GM19023 (cell line): Measurements from ENCODE around the gene NMT1.
"Not testable (repeated sequence)": the region's sequence is repeated elsewhere in the genome, so short reads cannot be mapped to it uniquely, and the experiment has no call there.

Experiments used
- ATAC-seq: cut with Tn5 transposase; IDR thresholded peaks from one replicate; pipeline ENCODE4 v1.9.1; 2021; ENCODE audit warnings: mild to moderate bottlenecking, moderate library complexity; ENCODE audit not compliant: unreplicated experiment

Gene NMT1

DNA sequence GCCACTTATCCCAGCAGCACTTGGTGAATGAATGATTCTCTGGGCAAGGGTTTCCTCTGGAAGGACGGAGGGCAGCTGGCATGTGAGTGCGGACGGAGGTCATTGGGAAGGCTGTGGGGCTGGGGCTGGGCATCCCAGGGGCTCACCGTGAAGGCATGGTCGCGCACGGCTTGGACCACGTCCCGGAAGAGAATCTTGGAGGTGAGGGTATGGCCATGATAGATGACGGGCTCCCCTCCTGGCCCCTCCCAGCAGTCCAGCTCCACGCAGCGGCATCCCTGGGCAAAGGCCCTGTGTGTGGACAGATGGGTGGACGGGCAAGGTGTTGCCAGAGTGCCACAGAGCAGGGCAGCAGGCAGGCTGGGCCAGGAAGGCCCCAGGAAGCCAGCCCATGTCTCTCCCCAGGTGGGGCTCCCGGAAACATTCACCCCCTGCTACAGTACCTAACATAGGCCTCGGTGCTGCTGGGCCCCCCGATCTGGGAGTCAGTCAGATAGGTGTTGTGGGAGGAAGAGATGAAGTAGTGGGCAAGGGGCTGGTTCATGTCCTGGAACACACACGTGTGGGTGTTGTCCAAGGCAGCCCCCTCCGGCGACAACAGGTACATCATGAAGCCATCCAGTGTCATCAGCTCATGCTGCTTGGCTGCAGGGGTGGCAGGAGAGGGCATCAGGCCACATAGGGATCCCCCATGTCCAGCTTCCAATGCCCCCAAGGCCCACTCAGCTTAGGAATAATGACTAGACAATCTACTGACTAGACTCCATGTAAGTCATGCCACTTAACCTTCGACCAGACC lies 56.9 kb downstream of the NMT1 start:
- no peak for ATAC-seq

DNA sequence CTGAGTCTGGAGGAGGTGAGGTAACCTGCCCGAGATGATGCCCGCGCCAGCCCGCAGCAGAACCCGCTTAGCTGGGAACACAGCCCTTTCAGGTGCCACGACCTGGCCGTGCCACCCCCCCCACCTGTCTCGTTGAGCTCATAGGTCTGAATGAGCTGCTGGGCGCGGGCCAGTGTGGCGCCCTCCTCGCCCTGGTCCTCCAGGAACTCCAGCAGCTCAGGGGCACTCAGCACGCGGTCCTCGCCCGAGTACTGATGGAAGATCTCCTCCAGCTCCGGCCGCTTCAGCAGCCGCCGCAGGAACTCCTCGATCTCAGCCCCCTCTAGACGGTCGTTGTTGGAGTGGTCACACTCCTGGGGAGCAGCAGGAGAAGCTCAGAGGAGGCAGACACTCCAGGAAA lies 57.6 kb downstream of the NMT1 start:
- no peak for ATAC-seq

DNA sequence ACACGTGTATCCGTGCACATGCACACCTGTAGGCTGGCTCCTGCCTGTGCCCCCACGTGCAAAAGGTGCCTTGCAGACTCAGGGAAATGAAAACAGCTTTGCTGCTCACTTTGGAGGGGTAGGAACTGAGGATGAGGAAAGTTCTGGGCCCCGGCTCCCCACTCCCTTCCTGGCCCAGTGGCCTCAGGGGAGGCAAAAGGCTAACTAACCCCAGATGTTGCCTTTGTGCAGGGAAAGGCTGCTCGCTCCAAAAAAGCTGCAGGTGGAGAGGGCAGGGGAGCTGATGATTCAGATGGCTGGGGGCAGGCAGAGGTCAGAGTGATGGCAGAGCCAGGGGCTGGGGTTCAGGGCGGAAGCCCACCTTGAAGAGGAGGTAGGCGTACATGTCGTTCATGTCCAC lies 58.8 kb downstream of the NMT1 start:
- no peak for ATAC-seq

DNA sequence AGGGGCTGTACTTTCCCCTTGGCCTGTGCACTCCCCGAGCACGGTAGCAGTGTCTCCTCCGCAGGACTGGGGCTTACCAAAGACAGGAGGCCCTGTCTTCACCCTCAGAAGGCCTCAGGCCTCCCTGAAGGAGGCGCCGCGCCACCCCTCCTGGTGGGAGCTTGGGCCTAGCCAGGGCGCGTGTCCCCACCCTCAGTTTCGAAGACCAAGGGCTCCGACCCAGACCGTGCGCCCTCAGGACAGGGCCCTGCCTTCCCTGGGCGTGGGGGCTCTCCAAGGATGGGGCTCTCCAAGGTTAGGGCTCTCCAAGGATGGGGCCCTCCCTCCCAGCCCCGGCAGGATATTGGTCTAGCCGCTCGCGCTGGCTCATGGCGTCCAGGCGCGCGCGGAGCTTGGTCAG lies 59.4 kb downstream of the NMT1 start:
- no peak for ATAC-seq

DNA sequence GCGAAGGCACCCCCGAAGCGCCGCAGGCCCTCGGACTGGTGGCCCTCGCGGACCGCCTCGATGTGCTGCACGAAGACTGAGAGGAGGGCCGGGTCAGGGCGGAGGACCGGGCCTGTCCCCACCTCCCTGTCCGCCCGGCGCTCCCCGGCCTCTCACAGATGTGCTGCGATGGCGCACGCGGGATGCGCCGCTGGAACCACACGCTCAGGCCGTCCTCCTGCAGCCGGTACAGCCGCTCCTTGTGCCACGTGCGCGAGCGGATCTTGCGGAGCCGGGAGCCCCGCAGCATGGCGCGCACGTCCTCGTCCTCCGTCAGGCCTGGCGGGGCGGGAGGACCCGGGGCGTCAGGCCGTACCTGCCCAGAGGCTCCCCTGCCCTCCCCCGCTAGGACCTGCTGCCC lies 59.9 kb downstream of the NMT1 start:
- no peak for ATAC-seq

DNA sequence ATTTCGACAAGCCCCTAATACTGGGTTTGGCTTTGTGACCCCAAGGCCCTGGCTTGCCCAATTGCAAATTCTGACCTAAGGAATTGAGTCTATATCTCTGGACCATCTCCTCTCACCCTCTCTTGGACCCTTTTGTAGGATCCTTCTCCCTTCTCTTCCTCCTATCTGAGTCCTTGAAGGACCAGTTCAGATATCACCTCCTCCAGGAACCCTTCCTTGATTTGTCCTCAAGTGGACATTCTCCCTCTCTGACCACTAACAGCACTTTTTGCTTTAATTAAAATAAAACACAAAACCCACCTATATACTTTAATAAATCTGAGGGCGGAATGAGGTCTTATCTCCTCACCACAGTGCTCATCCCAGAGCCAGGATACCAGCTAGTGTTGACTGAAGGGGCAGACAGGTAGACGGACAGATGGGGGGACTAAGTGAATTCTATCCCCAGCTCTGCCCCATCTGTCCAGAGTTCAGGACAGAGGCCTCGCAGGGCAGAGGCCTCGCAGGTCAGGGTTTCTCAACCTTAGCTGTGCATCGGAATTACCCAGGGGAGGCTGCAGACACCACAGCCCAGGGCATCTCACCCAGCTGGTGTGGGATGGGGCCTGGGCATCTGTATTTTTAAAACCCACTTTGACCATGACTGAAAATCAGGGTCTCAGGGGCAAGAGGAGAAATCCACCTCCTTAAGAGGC lies 62.1 kb downstream of the NMT1 start:
- no peak for ATAC-seq

DNA sequence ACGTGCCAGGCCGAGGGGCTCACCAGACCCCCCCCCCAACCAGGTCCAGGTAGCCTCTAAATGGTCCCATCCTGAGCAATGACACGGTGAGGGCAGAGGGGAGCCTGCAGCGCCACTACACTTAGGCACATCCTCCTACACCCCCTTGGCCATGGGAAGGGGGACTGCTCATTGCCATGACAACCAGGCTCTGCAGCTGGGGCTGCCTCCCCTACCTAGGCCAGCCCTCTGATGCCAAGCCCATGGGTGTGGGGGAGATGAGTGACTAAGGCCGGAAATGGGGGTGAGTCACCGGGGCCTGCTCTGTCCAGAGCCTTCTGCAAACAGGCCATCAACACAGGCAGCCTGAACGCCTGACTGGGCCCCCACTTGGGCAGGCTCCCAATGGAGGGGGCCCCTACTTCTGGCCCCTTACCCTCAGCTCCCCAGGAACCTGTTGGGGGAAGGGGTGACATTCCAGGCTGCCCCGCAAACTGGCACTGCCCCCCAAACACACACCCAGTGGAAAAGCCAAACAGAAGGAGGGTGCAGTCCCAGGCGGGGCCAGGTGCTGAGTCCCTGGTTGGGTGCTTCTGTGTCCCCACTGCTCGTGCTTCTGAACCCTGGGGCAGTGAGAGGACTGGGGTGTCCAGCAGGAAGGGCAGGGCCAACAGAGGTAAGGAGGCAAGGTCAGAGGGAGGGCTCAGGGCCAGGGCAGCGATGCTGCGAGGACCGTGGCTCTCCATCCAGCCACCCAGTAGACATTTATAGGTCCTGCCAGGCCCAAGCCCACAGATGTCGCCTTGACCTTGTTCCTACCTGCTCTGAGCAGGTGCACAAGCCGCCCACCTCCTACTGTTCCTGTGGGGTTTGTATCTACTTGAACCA lies 63.0 kb downstream of the NMT1 start:
- no peak for ATAC-seq

DNA sequence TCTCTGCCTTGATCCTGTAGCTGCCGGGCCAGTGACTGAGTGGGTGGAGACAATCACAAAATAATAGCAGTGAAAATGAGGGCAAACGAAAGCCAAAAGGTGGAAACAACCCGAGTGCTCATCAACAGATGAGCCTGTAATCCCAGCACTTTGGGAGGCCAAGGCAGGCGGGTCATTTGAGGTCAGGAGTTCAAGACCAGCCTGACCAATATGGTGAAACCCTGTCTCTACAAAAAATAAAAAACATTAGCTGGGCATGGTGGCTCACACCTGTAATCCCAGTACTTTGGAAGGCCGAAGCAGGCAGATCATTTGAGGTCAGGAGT lies 63.6 kb downstream of the NMT1 start:
- not testable (repeated sequence) for ATAC-seq

DNA sequence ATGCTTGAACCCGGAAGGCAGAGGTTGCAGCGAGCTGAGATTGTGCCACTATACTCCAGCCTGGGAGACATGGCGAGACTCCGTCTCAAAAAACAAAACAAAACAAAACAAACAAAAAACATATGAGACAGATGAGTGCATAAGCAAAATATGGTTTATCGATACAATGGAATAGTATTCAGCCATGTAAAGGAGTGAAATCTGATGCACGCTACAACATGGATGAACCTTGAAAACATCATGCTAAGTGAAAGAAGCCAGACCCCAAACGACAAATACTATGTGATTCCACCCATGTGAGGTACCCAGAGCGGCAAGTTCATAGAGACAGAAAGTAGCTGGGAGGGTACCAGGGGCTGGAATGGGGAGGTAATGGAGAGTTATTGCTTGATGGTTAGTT lies 64.4 kb downstream of the NMT1 start:
- ATAC-seq = no peak

DNA sequence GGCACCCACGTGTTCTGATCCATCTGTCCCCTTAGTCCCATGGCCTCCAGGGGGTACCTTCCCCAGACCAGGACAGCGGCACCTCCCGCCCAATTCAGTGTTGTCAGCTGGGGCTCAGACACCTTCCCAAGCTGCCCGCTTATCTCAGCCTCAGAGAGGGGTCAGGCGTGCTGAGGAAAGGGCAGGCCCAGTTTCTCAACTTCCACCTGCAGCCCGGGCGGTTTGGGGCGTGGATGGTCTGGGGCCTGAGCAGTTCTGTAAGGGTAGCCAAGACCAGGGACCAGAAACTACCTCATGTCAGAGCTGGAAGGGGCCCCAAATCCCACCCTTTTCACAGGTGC lies 66.1 kb downstream of the NMT1 start:
- no peak for ATAC-seq

DNA sequence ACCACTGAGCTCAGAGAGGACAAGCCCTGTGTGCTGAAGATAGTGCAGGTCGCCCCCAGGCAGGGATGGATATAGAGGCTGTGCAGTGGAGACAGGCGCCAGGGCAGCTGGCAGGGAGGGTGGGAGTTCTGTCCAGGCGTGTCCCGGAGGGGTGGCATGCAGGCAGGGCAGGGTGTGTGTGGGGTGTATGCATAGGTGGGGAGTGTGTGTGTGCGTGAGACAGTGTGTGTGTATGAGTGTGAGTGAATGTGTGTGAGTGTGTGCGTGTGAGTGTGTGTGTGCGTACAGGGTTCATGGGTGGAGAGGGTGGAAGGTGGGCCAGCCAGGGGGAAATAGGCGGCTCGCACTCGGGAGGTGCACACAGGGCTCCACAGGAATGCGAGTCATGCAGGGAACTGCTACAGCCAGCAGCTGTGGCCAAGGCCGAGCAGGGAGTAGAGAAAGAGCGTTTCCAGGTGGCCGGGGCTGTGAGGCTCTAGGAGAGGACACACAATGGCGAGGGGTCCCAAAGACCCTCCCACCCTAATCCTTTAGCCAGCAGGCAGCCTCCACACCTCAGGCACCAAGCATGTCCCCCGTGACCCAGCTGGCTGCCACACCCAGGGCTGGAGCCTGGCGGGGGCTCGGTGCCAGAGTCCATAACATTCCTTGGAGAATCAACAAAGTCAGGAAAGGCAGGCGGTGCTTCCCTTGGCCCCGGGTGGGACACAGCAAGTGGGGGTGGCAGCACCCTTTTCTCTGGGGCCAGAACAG lies 66.6 kb downstream of the NMT1 start:
- no peak for ATAC-seq

DNA sequence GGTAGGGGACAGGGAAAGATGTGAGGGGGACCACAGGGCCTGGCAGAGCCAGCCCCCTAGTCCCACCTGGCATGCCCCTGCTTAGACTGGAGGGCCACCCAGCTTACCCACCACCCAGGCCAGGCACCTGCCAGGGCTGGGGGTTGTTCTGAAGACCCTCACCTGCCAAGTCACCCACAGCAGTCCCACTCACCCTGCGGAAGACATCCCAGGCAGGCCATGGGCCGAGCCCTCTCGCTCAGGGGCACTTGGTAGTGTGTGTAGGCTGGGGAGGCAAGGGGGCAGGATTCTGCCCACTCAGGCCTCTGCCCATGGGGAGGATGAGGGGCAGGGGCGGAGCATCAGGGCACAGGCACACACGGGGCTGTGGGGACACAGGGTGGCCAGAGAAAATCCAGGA lies 67.2 kb downstream of the NMT1 start:
- no peak for ATAC-seq

DNA sequence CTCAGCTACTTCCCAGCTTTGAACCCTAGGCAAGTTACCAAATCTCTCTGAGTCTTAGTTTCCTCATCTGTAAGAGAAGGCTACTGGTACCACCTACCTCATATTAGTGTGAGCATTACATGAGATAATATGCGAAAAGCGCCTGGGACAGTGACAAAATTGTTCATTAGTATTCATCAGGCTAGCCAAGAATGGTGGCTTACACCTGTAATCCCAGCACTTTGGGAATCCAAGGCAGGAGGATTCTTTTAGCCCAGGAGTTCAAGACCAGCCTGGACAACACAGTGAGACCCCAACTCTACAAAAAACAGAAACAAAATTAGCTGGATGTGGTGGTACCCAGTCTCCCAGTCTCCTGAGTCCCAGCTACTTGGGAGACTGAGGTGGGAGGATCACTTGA lies 67.9 kb downstream of the NMT1 start:
- ATAC-seq = no peak

DNA sequence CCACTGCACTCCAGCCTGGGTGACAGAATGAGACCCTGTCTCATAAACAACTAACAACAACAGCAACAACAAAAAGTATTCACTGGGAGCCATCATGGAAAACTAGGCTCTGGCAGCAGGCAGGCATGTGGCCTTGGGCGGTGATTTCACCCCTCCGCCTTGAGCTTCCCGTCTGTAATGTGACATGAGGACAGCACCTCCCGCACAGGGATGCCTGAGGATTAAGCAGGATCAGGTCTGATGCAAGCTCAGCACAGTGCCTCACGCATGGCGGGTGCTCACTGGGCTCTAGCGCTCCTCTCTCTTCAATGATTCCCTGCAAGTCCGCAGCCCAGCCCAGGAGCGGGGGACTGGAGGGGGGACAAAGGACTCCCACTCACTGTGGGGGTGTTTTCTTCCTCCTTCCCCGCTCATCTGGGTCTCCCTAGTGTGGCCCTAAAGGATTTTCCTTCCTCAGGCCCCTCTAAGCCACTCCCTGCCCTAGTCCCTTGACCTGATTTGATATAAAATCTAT lies 68.4 kb downstream of the NMT1 start:
- ATAC-seq = no peak

DNA sequence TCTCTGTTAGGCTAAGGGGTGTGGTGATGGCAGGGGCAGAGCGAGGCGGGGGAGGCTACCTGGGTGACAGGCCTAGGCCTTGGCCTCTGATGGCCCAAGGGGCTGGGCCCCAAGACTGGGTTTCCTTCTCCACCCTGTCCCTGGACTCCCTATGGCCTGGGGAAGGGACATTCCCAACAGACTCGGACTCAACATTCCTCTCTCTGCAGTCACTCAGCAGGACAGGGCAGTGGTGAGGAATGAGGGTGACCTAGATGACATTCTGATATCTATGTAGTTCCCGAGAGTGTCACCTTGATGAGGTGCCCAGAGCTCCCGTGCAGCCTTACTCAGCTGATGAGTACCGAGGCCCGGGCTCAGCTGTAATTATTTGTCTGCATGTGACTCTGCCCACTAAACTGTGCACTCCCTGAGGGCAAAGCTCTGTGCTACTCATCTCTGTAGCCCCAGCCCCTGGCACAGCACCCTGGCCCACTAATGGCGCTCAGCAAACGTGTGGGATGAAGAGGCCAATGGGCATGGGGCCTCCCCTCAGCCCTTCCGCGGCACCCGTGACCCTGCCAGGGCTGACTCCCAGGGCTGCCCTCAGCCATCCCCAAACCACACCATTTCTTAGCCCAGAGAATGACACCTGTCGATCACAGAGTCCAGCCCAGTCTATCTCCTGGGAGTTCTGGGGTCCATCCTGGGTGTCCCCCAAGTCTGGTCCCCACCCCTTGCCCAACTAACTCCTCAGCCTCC lies 69.0 kb downstream of the NMT1 start:
- ATAC-seq = no peak

DNA sequence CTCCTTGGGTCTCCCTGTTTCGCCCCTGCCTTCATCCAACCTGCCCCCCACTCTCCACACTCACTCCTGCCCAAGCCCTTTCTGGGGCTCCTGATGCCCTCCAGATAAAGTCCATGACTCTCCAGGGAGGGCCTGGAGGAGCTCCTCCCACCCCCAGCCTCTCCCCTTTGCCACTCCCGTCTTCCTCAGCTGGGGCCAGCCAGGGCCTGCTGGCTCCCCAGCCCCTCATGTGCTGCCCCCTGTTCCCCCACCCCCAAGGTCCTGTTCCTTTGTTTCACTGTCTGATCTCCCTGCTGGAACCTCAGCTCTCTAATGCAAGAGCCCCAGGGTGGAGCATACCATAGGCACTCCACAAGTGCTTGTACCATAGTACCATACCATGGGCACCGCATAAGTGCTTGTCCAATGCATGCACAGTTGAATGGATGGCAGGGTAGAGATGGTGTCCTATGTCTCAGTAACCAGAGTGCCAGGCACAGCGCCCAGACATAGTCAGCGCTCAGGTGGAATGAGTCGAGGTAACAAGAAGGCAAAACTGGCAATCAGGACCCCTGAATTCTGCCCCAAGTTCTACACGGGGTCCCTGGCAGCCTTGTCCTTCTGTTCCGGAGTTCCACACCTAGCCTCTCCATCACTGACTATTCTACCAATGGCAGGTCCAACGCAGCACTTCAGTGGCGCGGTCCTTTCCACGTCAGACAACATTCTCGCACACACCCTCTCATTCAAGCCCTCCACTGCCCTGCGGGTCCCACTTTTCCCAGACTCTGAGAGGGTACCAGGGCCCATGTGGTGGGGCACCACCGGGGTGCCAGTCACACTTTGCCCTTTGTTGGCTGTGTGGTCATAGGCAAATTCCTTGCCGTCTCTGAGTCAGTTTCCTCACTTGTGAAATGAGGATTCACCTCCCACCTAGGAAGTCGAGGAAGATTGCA lies 69.8 kb downstream of the NMT1 start:
- ATAC-seq = no peak

DNA sequence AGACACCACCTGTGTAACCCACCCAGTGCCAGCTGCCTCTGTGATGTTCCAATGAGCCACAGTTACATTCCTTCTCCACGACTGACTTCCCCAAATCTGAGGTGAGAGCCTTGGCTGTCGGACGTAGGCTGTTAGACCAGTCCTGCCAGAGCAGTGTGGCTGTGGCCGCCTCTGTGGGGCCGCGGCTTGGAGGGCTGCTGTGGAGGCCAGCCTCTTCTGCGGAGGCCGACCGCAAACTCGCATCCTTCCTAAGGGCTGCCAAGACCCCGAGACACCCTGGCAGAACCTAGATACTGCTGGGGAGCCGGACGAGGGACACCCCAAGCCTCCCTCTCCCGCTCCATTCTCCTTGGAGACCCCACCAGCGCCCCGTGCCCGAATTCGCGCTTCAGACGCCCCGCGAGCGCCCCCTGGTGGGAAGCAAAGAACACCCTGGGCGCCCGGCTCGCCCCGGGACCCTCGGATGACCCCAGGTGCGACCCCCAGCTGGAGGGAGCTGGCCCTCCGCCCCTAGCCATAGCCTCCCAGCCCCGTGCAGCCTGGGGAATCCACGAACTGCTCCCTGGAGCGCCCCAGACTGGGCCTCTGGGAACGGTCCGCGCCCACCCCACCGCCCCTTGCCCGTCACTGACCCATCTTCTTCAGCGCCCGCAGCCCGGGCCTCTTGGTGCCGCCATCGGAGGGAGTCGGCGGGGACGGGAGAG lies 70.7 kb downstream of the NMT1 start:
- ATAC-seq = no peak

DNA sequence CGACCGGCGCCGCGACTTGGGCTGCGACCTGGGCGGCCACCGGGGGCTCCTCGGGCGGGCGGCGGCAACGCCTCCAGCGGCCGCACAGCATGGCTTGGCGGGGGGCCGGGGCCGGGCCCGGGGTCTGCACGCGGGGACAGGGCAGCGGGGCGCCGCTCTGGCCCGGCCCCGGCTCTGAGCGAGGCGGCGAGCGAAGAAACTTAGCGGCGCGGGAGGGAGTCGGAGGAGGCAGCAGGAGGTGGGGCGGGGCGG lies 71.1 kb downstream of the NMT1 start, which contains the start of gene PLCD3:
Gene PLCD3 (minus strand): TSS at position 196 of the 252 bp plus-strand sequence. CDS start 105 bp downstream, at position 91.
- no peak for ATAC-seq
